Skeletal muscle cell (primary cell): ENCODE data around the gene AFF1.
A peak's percentile ranks its signal among the peaks of the same experiment; 100 is the strongest.
"Not testable (repeated sequence)": the region's sequence is repeated elsewhere in the genome, so short reads cannot be mapped to it uniquely, and the experiment has no call there.

Source experiments
- DNase-seq: peaks from one replicate; pipeline ENCODE4 v3.0.0-alpha.2; 2010; ENCODE audit warnings: low read depth
- H3K4me3 ChIP-seq: 2 replicates; pipeline ENCODE4 v1.5.1; 2011; ENCODE audit warnings: low read depth, mild to moderate bottlenecking, control low read depth, low read length, moderate library complexity

The AFF1 gene

DNA sequence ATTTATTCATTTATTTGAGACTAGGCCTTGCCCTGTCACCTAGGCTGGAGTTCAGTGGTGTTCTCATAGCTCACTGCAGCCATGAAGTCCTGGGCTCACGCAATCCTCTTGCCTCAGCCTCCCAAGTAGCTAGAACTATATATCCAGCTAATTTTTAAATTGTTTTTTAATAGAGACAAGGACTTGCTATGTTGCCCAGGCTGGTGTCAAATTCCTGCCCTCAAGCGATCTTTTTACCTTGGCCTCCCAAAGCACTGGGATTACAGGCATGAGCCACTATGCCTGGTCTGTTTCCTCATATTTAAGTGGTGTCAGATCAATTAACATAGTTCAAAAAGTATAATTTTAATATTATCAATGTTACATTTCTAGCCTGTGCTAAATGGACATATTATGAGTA is 68.5 kb downstream of the AFF1 start:
- no peak for DNase-seq
- no peak overlapping the region for H3K4me3 ChIP-seq

DNA sequence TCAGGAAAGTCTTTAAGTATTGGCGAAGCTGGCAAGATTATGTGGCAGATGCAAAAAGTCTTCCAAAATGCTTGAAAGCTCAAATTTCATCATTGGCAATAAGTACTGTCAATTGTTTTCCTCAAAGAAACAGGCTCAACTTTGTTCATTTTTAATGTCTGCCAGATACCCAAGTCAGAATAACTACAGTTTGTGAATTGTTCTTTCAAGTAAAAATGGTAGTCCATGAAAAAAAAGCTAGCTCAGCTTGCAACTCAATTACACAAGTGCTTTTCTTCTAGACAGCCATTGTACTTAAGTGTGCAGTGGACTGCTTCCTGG is 70.5 kb downstream of the AFF1 start:
- peak overlapping the region; percentile 85 for H3K4me3 ChIP-seq

DNA sequence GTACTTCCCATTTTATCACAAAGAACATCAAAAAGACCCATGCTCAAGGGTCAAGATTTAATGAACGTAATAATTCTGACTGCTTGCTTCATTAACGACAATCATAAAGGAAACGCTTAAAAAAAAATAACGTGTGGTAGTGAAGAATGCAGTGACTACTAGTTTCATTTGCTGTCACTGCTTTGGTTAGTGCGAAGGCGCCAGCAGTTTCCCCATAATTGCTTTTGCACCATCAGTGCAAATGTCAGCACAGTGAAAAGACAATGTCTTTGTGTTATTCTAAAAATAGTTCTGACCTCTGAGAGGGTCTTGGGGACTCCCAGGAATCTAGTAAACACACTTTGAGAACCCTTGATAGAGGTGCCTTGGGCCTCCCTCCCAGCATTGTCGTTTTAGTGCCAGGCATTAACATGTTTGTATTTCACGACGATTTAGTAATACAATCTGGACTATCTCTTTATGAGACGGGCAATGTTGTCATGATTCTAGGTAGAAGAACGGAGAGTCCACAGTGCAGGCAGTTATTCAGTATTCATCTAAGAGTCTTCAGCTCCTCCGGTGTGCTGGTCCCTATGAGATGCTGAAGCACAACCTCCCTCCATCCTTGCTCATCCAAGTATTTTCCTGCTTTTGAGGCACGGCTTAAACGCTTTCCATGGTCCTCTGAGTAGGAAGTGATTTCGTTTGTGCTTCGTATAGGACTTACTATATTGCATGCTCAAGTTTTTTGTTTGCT is 71.0 kb downstream of the AFF1 start:
- DNase-seq: no peak
- peak overlapping the region; percentile 85 for H3K4me3 ChIP-seq

More for the DNA sequence above, 70.5 kb downstream of the AFF1 start:
- DNase-seq: no peak

DNA sequence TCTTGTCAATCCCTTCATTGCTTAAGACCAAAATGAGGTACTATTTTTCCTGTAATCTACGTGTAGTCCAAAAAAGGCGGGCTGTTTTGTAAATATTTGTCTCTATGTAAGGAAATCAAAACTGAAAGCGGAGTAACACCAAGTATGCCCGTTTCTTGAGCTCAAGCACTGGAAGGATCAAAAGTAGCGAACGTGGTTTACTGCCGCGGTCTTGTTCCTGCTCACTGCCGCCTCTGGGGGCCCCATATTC is 71.5 kb downstream of the AFF1 start:
- peak; percentile 70 for DNase-seq

GRCh38 chr4:87006676-87007527 is 72.1 kb downstream of the AFF1 start:
- peak; percentile 81 for DNase-seq
- H3K4me3 ChIP-seq: peak overlapping the region; percentile 85

More for the DNA sequence above, 71.5 kb downstream of the AFF1 start:
- peak overlapping the region; percentile 85 for H3K4me3 ChIP-seq

- peak overlapping the region; percentile 85 for H3K4me3 ChIP-seq
- no peak for DNase-seq
Measured at GRCh38 chr4:87007528-87008446, 73.0 kb downstream of the AFF1 start.

DNA sequence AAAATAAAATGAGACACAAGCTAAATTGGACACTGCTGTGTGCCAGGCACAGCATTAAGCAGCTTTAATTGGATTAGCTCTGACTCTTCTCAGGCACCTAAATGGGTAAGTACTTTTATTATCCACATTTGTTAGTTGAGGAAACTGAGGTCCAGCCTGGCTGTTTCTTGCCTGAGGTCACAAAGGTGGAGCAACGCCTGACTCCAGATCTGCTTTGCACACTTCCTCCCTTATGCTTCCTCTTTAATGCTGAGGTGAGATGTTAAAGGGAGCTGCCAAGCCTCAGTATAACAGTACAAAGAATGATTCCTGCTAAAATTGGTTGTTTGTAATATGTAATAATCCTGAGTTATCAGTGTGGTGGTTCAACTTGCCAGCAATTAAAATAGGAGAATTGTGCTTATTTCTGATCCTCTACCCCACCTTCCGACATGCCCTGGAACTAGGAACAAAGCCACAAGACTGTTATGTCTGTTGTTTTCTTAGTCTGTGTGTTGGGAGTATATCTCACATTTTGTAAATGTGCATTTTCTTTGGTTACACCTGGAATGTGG is 74.4 kb downstream of the AFF1 start:
- no peak overlapping the region for H3K4me3 ChIP-seq
- DNase-seq: no peak

DNA sequence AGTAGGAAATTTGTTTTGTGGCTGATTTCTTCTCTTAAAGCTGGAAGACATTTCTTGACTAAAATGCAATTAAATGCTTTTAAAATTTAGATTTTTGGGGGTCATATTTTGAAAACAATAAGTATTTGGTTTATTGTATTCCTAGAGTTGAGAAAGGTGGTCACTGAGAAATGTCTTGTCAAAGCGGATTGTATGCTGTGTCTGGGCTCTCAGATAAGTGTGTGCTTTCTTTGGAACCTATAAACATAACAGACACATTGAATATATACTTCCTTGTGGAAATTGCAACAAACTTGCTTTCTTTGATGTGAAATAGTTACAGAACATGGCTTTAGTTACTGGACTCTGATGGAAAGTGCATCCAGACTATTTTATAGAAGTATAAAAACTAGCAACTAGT is 75.4 kb downstream of the AFF1 start:
- H3K4me3 ChIP-seq: no peak overlapping the region
- DNase-seq: no peak

GRCh38 chr4:87011340-87012034 is 76.7 kb downstream of the AFF1 start:
- DNase-seq: peak; percentile 62
- H3K4me3 ChIP-seq: no peak overlapping the region

DNA sequence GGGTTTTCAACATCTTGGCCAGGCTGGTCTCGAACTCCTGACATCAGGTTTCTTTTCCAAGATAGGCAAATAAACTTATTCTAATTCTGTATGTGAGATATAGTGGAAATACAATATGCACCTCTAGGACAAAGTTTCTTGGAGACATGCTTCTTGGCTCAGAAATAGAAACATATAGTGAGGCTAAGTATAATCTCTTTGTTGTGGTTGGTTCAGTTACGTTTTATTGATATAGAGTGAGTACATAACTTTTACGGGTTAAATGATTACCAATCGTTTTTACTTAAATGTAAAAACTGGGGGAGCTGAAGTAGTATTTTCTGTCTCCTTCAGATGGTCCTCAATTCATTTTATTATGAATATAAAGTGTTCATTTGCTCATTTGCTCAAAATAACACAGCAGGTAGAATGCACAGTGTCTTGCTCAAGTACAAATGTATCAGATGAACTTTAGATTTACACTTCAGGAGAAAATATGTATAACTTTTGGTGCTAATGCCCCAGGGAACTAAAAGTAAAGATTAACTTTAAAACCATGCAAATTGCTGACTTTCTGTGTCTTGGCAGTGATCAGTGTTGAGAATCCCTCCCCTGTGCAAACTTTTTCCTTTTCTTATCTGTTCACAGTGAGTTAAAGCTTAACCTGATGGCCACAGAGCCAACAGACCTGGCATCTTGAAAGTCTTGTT is 77.6 kb downstream of the AFF1 start:
- H3K4me3 ChIP-seq: no peak overlapping the region
- no peak for DNase-seq

- not testable (repeated sequence) for DNase-seq, H3K4me3 ChIP-seq
Measured at GRCh38 chr4:87012954-87013308, 78.1 kb downstream of the AFF1 start.

- no peak overlapping the region for H3K4me3 ChIP-seq
- DNase-seq: no peak
Measured at GRCh38 chr4:87014284-87014782, 79.5 kb downstream of the AFF1 start.

- DNase-seq: no peak
- no peak overlapping the region for H3K4me3 ChIP-seq
Measured at GRCh38 chr4:87015416-87015815, 80.6 kb downstream of the AFF1 start.

DNA sequence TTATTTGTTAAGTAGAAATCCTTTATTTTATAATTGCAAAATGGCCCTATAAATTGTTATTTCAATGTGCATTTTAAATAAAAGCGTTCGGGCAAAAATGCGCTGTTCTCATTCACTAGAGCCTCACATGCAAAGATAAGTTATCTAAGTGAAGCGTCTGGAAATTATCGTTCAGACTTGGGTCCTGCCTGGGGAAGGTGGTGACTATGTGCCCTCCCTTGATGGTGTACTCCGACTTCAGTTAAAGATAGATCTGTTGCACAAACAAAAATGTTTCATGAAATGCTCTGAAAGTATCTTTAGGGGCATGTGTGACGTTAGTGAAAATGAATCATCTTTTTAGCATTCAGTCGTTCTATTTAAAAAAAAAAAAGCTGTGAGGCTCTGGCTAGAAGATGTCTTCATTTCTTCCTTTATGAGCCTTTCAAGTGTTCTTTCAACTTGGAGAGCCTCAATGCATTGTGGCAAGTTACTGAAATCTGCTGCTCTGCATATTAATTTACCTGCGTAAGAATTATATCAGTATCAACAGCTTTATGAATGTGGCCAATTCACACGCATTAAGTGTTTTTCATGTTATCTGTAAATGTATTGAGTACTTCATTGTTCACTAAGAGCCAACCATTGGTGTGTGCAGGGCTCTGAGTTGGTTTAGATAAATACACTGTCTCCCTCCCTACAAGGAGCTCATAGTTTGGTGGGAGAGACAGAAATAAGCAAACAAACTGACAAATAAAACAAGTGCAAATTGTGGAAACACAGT is 83.0 kb downstream of the AFF1 start:
- peak; percentile 51 for DNase-seq

DNA sequence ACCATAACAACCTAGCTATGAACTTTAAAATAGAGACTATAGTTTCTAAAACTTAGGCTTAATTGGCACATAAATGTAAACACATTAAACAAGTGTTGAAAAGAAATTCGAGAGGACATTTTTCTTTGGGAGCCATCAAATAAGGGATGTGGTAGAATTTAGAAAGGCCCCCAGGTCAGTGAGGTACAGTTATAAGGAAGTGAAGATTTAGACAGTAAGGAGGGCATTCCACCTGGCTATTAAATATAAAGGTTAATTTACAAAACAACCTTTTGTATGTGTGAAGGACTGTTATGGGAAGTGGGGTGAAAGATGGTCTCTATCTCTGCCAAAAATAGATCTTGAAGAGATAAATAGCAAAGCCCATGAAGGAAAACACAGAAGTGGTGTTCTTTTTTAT is 83.9 kb downstream of the AFF1 start:
- no peak for DNase-seq

More for the DNA sequence above, 83.0 kb downstream of the AFF1 start:
- no peak overlapping the region for H3K4me3 ChIP-seq

GRCh38 chr4:87019246-87019791 is 84.5 kb downstream of the AFF1 start:
- no peak for DNase-seq
- H3K4me3 ChIP-seq: no peak overlapping the region

More for the DNA sequence above, 83.9 kb downstream of the AFF1 start:
- H3K4me3 ChIP-seq: no peak overlapping the region

DNA sequence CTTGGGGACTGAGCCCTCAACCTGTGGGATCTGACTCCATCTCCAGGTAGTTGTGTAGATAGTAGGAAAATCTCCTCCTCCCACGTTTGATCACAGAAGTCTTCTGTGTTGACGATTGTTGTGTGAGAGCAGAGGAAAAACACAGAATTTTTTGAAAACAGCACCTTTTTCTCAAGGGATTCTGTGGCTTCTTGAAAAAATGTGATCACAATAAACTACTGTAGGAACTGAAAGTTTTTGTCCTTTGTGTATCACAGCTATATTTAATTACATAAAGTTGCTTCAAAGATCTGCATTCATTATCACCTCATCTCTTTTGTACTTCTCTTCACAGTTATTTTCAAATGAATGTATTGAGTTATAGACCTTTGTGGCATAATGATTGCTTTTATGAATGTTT is 85.1 kb downstream of the AFF1 start:
- no peak for DNase-seq

DNA sequence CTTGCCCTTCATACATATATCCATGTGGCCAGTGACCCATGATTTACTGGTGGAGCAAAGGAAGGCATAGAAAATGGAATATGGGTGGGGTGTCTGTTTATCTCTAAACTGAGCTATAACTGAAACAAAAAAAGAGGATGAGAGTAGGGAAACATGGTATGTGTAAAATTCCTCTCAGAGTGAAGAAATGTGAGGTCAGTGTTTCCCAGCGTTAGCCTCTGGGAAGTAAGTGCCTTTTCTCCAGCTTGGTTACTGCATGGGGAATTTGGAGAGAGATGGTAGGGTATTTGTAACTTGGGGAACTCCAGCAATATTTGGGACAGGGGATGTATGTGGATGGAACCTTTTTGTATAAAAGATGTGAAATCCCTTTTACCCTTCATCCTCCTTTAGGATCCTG is 89.4 kb downstream of the AFF1 start:
- no peak overlapping the region for H3K4me3 ChIP-seq
- no peak for DNase-seq

More for the DNA sequence above, 85.1 kb downstream of the AFF1 start:
- no peak overlapping the region for H3K4me3 ChIP-seq
